Measurements from ENCODE around the gene OR6P1. TPM values are rescaled to one million over a fixed set of nuclear protein-coding genes. Genes with fewer than 3 reads are reported as not detected.

The OR6P1 gene
- polyA plus RNA-seq, 1 experiment = not detected

DNA sequence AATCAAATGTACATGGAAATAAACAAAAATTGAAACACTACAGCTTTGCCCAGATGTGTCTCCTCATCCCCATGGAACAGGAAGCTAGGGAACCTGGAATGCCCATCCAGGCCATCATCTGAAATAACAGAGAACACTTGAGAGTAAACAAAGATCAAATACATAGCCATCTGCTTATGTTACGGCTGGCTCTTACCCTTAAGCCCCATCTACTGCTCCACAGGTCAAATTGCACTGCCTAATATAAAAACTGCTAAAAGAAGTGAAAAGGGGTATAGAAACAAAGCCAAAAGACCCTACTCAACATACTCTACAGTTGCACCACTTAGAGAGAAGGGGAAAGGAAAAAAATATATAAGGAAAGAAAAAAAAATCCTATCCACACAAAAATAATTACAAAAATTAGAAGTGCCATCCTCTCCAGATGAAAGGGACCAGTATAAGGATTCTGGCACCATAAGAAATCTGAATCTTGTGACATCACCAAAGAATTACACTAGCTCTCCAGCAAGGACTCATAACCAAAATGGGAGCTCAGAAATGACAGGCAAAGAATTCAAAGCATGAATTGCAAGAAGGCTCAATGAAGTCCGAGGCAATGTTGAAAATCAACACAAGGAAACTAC lies 43.1 kb downstream of the OR6P1 start:
- TF ChIP-seq, protein P1, sequence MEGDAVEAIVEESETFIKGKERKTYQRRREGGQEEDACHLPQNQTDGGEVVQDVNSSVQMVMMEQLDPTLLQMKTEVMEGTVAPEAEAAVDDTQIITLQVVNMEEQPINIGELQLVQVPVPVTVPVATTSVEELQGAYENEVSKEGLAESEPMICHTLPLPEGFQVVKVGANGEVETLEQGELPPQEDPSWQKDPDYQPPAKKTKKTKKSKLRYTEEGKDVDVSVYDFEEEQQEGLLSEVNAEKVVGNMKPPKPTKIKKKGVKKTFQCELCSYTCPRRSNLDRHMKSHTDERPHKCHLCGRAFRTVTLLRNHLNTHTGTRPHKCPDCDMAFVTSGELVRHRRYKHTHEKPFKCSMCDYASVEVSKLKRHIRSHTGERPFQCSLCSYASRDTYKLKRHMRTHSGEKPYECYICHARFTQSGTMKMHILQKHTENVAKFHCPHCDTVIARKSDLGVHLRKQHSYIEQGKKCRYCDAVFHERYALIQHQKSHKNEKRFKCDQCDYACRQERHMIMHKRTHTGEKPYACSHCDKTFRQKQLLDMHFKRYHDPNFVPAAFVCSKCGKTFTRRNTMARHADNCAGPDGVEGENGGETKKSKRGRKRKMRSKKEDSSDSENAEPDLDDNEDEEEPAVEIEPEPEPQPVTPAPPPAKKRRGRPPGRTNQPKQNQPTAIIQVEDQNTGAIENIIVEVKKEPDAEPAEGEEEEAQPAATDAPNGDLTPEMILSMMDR (IDR thresholded peaks at IDR 0.05; ENCODE audit: low read depth, low read length) = peak; percentile 69
- Histone ChIP-seq H3K4me3 (ENCODE audit: low read depth, low read length) (no peak overlapping the region), H3K27ac (ENCODE audit: low read depth, low read length) (no peak overlapping the region), H3K27me3 (ENCODE audit: control insufficient read depth, insufficient read depth, low read length) (no peaks in the 10 kb centered on the region), H3K9me3 (ENCODE audit: control insufficient read depth, insufficient read depth, low read length) (no peaks in the 10 kb centered on the region)
- CTCF ChIA-PET = interaction anchor here (0.7 to 2.1 kb wide), 9 partner anchors 10 to 563 kb away, joined by 3 to 15 read pairs (median 4); no protein-coding TSS in a partner anchor
- DNase-seq (ENCODE audit: low read depth, low spot score) = peak; percentile 39
- POLR2A ChIA-PET = no interaction called here

DNA sequence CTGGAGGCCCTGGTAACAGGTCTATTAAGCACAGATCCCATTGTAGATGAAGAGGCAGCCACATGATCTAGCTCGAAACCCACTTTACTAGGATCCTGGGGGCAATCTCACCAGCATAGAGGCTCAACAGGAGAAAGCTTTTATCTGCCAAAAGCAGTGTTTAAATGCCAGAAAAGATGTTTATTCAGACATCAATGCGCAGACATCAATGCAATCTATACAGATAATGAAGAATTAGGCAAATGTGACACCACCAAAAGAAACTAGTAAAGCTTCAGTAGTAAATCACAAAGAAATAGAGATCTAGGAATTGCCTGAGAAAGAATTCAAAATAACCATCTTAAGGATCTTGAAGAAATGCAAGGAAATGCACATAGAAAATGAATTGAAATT lies 48.7 kb downstream of the OR6P1 start:
- Histone ChIP-seq H3K27me3 (ENCODE audit: control insufficient read depth, insufficient read depth, low read length) (no peaks in the 10 kb centered on the region), H3K27ac (ENCODE audit: low read depth, low read length) (no peak overlapping the region), H3K4me3 (ENCODE audit: low read depth, low read length) (no peak overlapping the region), H3K9me3 (ENCODE audit: control insufficient read depth, insufficient read depth, low read length) (no peaks in the 10 kb centered on the region)
- no peak for DNase-seq (ENCODE audit: low read depth, low spot score)
- TF ChIP-seq, protein P1 (IDR thresholded peaks at IDR 0.05; ENCODE audit: low read depth, low read length) = no peak
- ChIA-PET CTCF (no interaction called here), POLR2A (no interaction called here)

DNA sequence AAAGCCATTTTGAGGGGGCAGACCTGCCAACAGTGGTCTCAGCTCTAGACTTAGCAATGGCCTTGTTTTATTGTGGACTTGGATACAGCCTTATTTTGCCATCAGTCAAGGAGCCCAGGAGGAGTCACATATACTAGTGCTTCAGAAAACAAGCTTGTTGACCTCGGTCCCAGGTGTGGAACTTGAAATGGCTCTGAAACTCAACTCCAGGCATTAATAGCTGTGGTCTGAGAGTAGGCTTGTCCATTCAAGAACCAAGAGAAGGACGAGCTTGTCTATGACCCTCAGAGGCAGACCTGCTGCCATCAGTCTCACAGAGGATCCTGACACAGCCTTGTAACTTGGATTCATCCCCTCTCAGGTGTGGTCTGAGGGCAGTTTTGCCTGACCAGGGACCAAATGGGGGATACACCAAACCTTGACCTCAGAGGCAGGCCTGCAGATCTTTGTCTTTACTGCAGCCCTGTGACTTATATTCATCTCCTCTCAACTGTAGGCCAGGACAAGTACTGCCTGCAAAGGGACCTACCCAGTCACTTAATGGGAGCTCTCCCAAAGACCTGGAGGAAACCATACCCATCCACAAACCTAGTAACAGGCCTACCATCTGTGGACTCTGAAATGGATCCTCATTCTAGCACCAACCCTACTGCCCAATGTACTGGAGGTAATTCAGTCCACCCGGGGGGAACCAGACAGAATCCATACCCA lies 49.3 kb downstream of the OR6P1 start:
- H3K4me3 ChIP-seq (ENCODE audit: low read depth, low read length) = no peak overlapping the region
- no peak for DNase-seq (ENCODE audit: low read depth, low spot score)
- H3K9me3 ChIP-seq (ENCODE audit: control insufficient read depth, insufficient read depth, low read length) = no peaks in the 10 kb centered on the region
- H3K27ac ChIP-seq (ENCODE audit: low read depth, low read length) = no peak overlapping the region
- TF ChIP-seq, protein P1 (IDR thresholded peaks at IDR 0.05; ENCODE audit: low read depth, low read length) = no peak
- ChIA-PET CTCF (no interaction called here), POLR2A (no interaction called here)
- H3K27me3 ChIP-seq (ENCODE audit: control insufficient read depth, insufficient read depth, low read length) = no peaks in the 10 kb centered on the region

DNA sequence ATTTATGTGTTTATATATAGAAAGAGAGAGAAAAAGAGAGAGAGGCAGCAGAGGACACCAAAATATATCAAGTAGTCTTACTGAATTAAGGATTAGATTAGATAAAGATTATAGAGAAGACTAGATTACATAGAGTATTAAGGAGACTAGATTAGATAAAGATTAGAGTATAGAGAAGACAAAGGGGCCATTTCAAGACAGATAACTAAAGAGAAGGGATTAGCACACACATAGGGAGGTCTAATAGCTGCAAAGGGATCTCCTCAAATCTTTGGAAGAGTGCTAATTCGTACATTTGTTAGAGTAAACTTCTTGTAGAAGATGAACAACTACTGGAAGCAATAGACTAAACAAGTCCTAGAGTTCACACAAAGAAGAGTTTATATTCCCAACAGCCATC lies 50.4 kb downstream of the OR6P1 start:
- ChIA-PET POLR2A (no interaction called here), CTCF (no interaction called here)
- Histone ChIP-seq H3K27ac (ENCODE audit: low read depth, low read length) (no peak overlapping the region), H3K9me3 (ENCODE audit: control insufficient read depth, insufficient read depth, low read length) (no peaks in the 10 kb centered on the region), H3K27me3 (ENCODE audit: control insufficient read depth, insufficient read depth, low read length) (no peaks in the 10 kb centered on the region), H3K4me3 (ENCODE audit: low read depth, low read length) (no peak overlapping the region)
- no peak for DNase-seq (ENCODE audit: low read depth, low spot score)
- TF ChIP-seq, protein P1 (IDR thresholded peaks at IDR 0.05; ENCODE audit: low read depth, low read length) = no peak

DNA sequence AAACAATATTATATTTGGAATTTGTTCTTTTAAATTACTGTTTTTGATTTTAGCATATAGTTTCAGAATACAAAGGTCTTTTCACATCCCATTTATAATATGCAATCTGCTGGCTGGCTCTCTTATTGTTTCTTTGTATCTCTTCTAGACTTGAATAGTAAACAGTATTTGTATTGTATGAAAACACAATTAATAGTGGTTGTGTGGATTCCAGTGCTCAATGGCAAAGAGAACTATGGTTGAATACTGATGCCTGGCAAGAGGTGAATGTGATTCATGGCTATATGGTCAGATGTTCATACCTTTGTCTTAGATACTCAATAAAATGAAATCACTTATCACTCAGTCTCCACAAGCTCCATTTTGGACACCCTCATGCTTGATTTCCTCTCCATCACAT lies 53.4 kb downstream of the OR6P1 start:
- DNase-seq (ENCODE audit: low read depth, low spot score) = no peak
- Histone ChIP-seq H3K27ac (ENCODE audit: low read depth, low read length) (no peak overlapping the region), H3K4me3 (ENCODE audit: low read depth, low read length) (no peak overlapping the region), H3K27me3 (ENCODE audit: control insufficient read depth, insufficient read depth, low read length) (no peaks in the 10 kb centered on the region), H3K9me3 (ENCODE audit: control insufficient read depth, insufficient read depth, low read length) (no peaks in the 10 kb centered on the region)
- ChIA-PET POLR2A (no interaction called here), CTCF (no interaction called here)
- TF ChIP-seq, protein P1 (IDR thresholded peaks at IDR 0.05; ENCODE audit: low read depth, low read length) = no peak
